Adipose tissue (tissue), 3 donors: Measurements from ENCODE around the gene PPIP5K2. TPM values are rescaled to one million over a fixed set of nuclear protein-coding genes. Genes with fewer than 3 reads are reported as not detected.
A peak's percentile ranks its signal among the peaks of the same experiment; 100 is the strongest.
"Not testable (repeated sequence)": the region's sequence is repeated elsewhere in the genome, so short reads cannot be mapped to it uniquely, and the experiment has no call there.

Experiments used
- H3K27ac ChIP-seq: one replicate; pipeline ENCODE4 v1.5.1; 2013; ENCODE audit warnings: low read depth, low read length
- WGBS, 3 donors: extraction: QIAGEN DNeasy Blood & Tissue Kit; methylation state at CpG; one replicate each; pipeline ENCODE4 v1.1.7; 2013; 5-methylcytosine and 5-hydroxymethylcytosine counted together
- polyA plus RNA-seq, 3 donors: library from polyadenylated mRNA; stranded (reverse); fragments of 200-250 nt; gene quantifications; one replicate each; pipeline ENCODE4 v1.2.3, GENCODE V29; 2013
- donor health status: healthy with polysubstance abuse.
- donor health status: Bipolar disorder and iron deficiency.
- donor health status: healthy.

The PPIP5K2 gene
- 10 to 100 TPM in 2 of 3 donors, 1 to 10 TPM in 1; 8.9 to 16.6 (median 10.8) TPM for polyA plus RNA-seq

- WGBS, 3 donors, result 0 to 1% (median 0%) methylated on average over 46 of the region's 46 CpGs
These were observed at the start of gene PPIP5K2, which contains the start of gene GIN1 for GRCh38 chr5:103119765-103120606. TSS of gene PPIP5K2 (plus strand) at chr5:103120301. CDS start at chr5:103129590, 9,289 bp downstream. TSS of gene GIN1 (minus strand) at chr5:103120138. CDS start at chr5:103108707, 11,431 bp downstream.

GRCh38 chr5:103073500-103073899, 46.6 kb upstream of the PPIP5K2 start:
- not testable (repeated sequence) for H3K27ac ChIP-seq
- WGBS, 3 donors, result 55 to 89% (median 77%) methylated on average over 4 of the region's 4 CpGs

More at GRCh38 chr5:103119765-103120606, at the start of gene PPIP5K2, which contains the start of gene GIN1:
- peak within 1 kb of the TSS; percentile 88 for H3K27ac ChIP-seq

GRCh38 chr5:103075442-103075841, 44.7 kb upstream of the PPIP5K2 start:
- WGBS, 3 donors, result 87 to 95% (median 94%) methylated on average over 4 of the region's 4 CpGs
- H3K27ac ChIP-seq, result no peak overlapping the region

- no peak overlapping the region for H3K27ac ChIP-seq
- WGBS, 3 donors, result 65 to 99% (median 84%) methylated on average over 4 of the region's 4 CpGs
These were observed 40.3 kb upstream of the PPIP5K2 start for GRCh38 chr5:103079796-103080195.

- H3K27ac ChIP-seq, result no peak overlapping the region
- WGBS, 3 donors, result 94 to 100% (median 95%) methylated on average over 1 of the region's 1 CpG
These were observed 33.6 kb upstream of the PPIP5K2 start for GRCh38 chr5:103086547-103086946.

- 99 to 100% (median 100%) methylated on average over 1 of the region's 1 CpG for whole genome bisulfite sequencing, 3 donors
- no peak overlapping the region for H3K27ac ChIP-seq
These were observed 30.8 kb upstream of the PPIP5K2 start for GRCh38 chr5:103089272-103089671.

GRCh38 chr5:103090791-103091190, 29.3 kb upstream of the PPIP5K2 start:
- H3K27ac ChIP-seq, result no peak overlapping the region
- 93 to 98% (median 97%) methylated on average over 1 of the region's 1 CpG for WGBS, 3 donors

GRCh38 chr5:103092676-103093075, 27.4 kb upstream of the PPIP5K2 start:
- H3K27ac ChIP-seq, result no peak overlapping the region
- 77 to 89% (median 86%) methylated on average over 3 of the region's 3 CpGs for whole genome bisulfite sequencing, 3 donors

- H3K27ac ChIP-seq, result no peak overlapping the region
- WGBS, 3 donors, result 51 to 95% (median 92%) methylated on average over 1 of the region's 1 CpG
These were observed 26.4 kb upstream of the PPIP5K2 start for GRCh38 chr5:103093727-103094126.

- 26 to 88% (median 85%) methylated on average over 2 of the region's 2 CpGs for WGBS, 3 donors
- H3K27ac ChIP-seq, result no peak overlapping the region
These were observed 25.4 kb upstream of the PPIP5K2 start for GRCh38 chr5:103094737-103095136.

GRCh38 chr5:103098993-103099392, 21.1 kb upstream of the PPIP5K2 start:
- H3K27ac ChIP-seq, result no peak overlapping the region
- WGBS, 3 donors, result 64 to 82% (median 78%) methylated on average over 2 of the region's 2 CpGs

- 94% methylated on average over 6 of the region's 6 CpGs for WGBS, 3 donors
- H3K27ac ChIP-seq, result no peak overlapping the region
These were observed 18.9 kb upstream of the PPIP5K2 start for GRCh38 chr5:103101079-103101750.

- no peak overlapping the region for H3K27ac ChIP-seq
- 57 to 91% (median 84%) methylated on average over 1 of the region's 1 CpG for WGBS, 3 donors
These were observed 17.9 kb upstream of the PPIP5K2 start for GRCh38 chr5:103102234-103102633.

GRCh38 chr5:103108086-103108485, 12.0 kb upstream of the PPIP5K2 start:
- H3K27ac ChIP-seq, result no peak overlapping the region
- 41 to 83% (median 71%) methylated on average over 2 of the region's 2 CpGs for WGBS, 3 donors

- WGBS, 3 donors, result 86 to 95% (median 95%) methylated on average over 1 of the region's 1 CpG
- H3K27ac ChIP-seq, result no peak overlapping the region
These were observed 10.8 kb upstream of the PPIP5K2 start for GRCh38 chr5:103109277-103109676.

GRCh38 chr5:103110403-103110802, 9.7 kb upstream of the PPIP5K2 start:
- 92 to 100% (median 96%) methylated on average over 2 of the region's 2 CpGs for WGBS, 3 donors
- no peak overlapping the region for H3K27ac ChIP-seq

GRCh38 chr5:103111468-103111867, 8.6 kb upstream of the PPIP5K2 start:
- H3K27ac ChIP-seq, result no peak overlapping the region
- 51 to 93% (median 69%) methylated on average over 2 of the region's 2 CpGs for WGBS, 3 donors

GRCh38 chr5:103112910-103113309, 7.2 kb upstream of the PPIP5K2 start:
- WGBS, 3 donors, result 92 to 97% (median 97%) methylated on average over 2 of the region's 2 CpGs
- no peak overlapping the region for H3K27ac ChIP-seq

- WGBS, 3 donors, result 70 to 79% (median 79%) methylated on average over 2 of the region's 2 CpGs
- H3K27ac ChIP-seq, result no peak overlapping the region
These were observed 5.7 kb upstream of the PPIP5K2 start for GRCh38 chr5:103114440-103114839.
